NT2/D1 (cell line): Measurements from ENCODE around the gene SCRT2.

Source experiments
- DNase-seq: peaks from one replicate; pipeline ENCODE4 v3.0.0-alpha.2; 2011; ENCODE audit warnings: low read depth, low spot score
- H3K27me3 ChIP-seq: 2 replicates; pipeline ENCODE4 v1.6.0; 2011; ENCODE audit warnings: mild to moderate bottlenecking; ENCODE audit not compliant: insufficient read length, insufficient read depth
- H3K36me3 ChIP-seq: 2 replicates; pipeline ENCODE4 v1.6.1; 2011; ENCODE audit warnings: mild to moderate bottlenecking, low read length, mixed read lengths; ENCODE audit not compliant: insufficient read depth, insufficient read length
- H3K4me1 ChIP-seq: 2 replicates; pipeline ENCODE4 v1.5.1; 2011; ENCODE audit not compliant: insufficient read depth, insufficient read length
- H3K4me3 ChIP-seq: 2 replicates; pipeline ENCODE4 v1.5.1; 2011; ENCODE audit warnings: low read depth; ENCODE audit not compliant: insufficient read length
- H3K9ac ChIP-seq: 2 replicates; pipeline ENCODE4 v1.6.0; 2011; ENCODE audit warnings: low read depth; ENCODE audit not compliant: insufficient read length
- H3K9me3 ChIP-seq: 2 replicates; pipeline ENCODE4 v1.5.1; 2011; ENCODE audit warnings: mild to moderate bottlenecking, low read length; ENCODE audit not compliant: insufficient read depth
- SUZ12 ChIP-seq: IDR thresholded peaks from 2 replicates; pipeline ENCODE4 v1.6.1; 2011; ENCODE audit not compliant: insufficient read length, insufficient read depth; ENCODE audit errors: extremely low read depth
- YY1 ChIP-seq: IDR thresholded peaks from 2 replicates; pipeline ENCODE4 v1.6.1; 2011; ENCODE audit not compliant: insufficient read length, insufficient read depth
- ZNF274 ChIP-seq: IDR thresholded peaks from 2 replicates; pipeline ENCODE4 v1.6.1; 2011; ENCODE audit warnings: mild to moderate bottlenecking, low read depth, low read length

The SCRT2 gene

DNA sequence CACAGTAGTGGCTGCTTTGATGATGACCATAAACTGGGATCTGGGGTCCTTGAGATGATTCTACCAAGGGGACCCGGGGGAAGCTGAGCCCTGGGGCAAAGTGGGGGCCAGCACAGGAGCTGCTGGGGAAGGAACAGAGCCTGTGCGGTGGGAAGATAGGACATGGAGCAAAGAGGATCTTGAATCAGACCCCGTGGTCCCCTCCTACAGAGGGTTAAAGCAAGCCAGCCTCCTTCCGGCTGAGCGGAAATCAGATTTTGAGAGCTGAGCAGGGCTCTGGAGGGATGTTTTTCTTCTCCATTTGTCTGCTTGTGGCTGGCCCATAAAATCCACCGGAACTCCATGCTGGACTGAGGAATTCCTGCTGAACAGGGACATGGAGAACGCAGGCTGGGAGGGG lies 55.4 kb downstream of the SCRT2 start:
- no peaks in the 10 kb centered on the region for H3K27me3 ChIP-seq
- no peak for TF ChIP-seq SUZ12
- TF ChIP-seq ZNF274, result no peak
- TF ChIP-seq YY1, result no peak
- no peak for DNase-seq
- no peak overlapping the region for H3K9ac ChIP-seq
- peaks cover 8% of the 10 kb centered on the region for H3K4me1 ChIP-seq
- H3K36me3 ChIP-seq, result no peaks in the 10 kb centered on the region
- no peak overlapping the region for H3K4me3 ChIP-seq
- peaks cover 15% of the 10 kb centered on the region for H3K9me3 ChIP-seq

DNA sequence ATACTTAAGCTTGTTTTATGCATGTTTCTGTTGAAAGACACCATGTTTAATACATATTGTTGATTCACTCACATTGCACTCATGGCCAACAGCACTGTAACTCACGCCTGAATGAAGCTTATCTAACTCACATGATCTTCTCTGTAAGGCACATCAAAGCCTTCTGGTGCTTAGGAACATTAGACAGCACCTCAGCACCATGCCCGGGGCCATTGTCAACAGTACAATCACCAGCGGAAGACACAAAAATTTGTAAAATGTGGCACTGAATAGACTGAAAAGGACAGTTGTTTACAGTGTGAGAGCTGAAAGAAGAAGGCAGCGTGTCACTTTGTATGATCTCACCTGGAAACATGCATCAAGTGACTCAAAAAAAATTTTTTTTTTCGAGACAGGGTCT lies 56.6 kb downstream of the SCRT2 start:
- peaks cover 15% of the 10 kb centered on the region for H3K9me3 ChIP-seq
- no peak for DNase-seq
- no peak overlapping the region for H3K9ac ChIP-seq
- H3K4me3 ChIP-seq, result no peak overlapping the region
- TF ChIP-seq SUZ12, result no peak
- TF ChIP-seq YY1, result no peak
- TF ChIP-seq ZNF274, result no peak
- peaks cover 8% of the 10 kb centered on the region for H3K4me1 ChIP-seq
- no peaks in the 10 kb centered on the region for H3K27me3 ChIP-seq
- no peaks in the 10 kb centered on the region for H3K36me3 ChIP-seq

DNA sequence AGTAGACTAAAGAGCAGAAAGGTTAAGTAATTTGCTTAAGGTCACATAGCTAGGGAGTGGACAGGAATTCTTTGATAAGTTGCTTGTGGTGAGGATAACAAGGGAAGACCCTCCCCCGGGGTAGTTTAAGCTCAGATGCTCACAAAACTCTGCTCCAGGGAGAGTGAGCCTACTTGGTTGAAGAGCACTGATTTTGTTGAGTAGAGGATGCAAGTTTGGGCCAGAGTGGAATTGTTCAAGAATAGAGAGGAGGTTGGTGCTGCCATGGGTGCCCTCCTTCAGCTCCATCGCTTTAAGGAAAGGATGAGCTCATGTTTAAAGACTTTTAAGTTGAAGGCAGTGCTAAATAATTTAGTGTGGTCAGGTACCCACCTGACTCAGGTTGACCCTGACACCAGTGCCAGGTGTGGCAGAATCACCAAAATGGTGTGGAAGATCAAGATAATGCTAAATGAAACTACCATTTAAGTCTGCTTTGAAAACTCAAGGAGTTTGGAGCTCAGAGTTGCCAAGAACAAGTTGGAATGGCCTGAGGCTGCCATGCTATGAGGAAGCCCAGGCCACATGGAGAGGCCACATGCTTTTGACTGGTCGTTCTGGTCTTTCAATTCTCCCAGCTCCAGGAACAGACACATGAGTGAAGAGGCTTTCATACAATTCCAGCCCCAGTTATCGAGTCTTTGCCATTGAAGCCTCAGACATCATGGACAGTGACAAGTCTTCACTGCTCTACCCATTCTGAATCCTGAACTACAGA lies 57.5 kb downstream of the SCRT2 start:
- Histone ChIP-seq H3K27me3 (no peaks in the 10 kb centered on the region), H3K36me3 (no peaks in the 10 kb centered on the region), H3K4me3 (no peak overlapping the region), H3K9ac (no peak overlapping the region), H3K9me3 (peaks cover 15% of the 10 kb centered on the region), H3K4me1 (peaks cover 8% of the 10 kb centered on the region)
- no peak for TF ChIP-seq SUZ12
- no peak for DNase-seq

DNA sequence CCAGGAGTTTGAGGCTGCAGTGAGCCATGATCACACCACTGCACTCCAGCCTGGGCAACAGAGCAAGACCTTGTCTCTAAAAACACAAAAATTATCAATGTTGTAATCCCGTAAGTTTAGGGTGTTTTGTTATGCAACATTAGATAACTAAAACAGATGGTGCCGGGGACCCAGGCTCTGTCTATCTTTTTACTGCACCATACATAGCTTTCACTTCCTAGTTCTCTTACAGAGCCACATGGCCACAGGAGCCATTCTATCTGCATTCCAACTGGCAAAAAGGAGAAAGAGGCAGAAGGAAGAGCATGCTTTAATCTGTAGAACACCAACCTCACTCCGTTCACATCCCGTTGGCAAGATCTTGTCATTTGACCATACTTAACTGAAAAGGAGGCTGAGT lies 60.1 kb downstream of the SCRT2 start:
- no peak overlapping the region for H3K4me3 ChIP-seq
- peaks cover 9% of the 10 kb centered on the region for H3K4me1 ChIP-seq
- H3K27me3 ChIP-seq, result peaks cover 9% of the 10 kb centered on the region
- no peaks in the 10 kb centered on the region for H3K36me3 ChIP-seq
- H3K9ac ChIP-seq, result no peak overlapping the region
- TF ChIP-seq YY1 (no peak), SUZ12 (no peak), ZNF274 (no peak)
- no peak for DNase-seq
- H3K9me3 ChIP-seq, result peaks cover 15% of the 10 kb centered on the region

DNA sequence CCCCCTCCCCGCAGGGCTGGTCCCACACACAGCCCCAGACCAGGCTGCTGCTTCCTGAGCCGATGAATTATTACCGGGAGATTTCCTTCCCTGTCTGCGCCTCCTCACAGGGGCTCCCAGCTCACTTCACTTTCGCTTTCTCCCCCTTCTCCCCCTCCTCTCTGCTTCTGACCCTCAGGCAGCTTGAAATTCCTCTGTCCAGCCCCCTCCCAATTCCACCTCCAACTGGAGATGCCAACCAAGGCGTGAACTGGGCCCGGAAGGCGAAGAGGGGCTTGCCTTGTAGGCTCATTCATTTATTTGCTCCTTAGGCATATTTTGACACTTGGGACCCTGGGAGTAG lies 63.8 kb downstream of the SCRT2 start:
- H3K4me3 ChIP-seq, result no peak overlapping the region
- TF ChIP-seq SUZ12 (no peak), ZNF274 (no peak), YY1 (no peak)
- peaks cover 17% of the 10 kb centered on the region for H3K4me1 ChIP-seq
- H3K9ac ChIP-seq, result peak overlapping the region; percentile 24
- DNase-seq, result no peak
- peaks cover 7% of the 10 kb centered on the region for H3K36me3 ChIP-seq
- H3K9me3 ChIP-seq, result no peaks in the 10 kb centered on the region
- H3K27me3 ChIP-seq, result peaks cover 26% of the 10 kb centered on the region
